Measurements from ENCODE around the gene RTP3.

The RTP3 gene

DNA sequence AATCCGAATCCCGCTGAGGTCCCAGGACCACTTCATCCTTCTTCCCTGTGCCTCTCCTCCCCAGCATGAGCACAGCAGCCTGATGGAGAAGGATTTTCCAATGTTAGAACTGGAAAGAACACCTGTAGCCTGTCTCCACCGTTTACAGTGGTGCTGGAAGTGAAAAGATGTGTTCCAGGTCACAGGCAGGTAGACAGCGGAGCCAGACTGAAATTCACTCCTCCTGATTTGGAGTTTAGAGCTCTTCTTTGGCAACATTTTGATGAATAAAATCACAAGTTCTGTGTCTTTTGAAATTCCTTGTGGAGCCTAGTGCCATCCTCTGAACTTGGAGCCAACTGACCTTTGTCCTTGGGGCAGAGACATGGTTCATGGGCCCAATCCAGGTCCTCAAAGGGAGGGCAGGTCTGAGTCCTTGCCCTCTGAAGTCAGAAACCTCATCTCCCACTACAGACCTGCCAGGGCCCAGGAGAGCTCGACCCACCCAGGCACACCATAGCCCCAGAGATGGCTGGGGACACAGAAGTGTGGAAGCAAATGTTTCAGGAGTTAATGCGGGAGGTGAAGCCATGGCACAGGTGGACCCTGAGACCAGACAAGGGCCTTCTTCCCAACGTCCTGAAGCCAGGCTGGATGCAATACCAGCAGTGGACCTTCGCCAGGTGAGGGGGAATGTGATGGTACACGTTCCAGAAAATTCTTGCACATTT is at the start of gene RTP3:
TSS of gene RTP3 (plus strand) at position 421 of the 710 bp plus-strand sequence. CDS start at position 508, 87 bp downstream.
- DNase-seq: no peak

DNA sequence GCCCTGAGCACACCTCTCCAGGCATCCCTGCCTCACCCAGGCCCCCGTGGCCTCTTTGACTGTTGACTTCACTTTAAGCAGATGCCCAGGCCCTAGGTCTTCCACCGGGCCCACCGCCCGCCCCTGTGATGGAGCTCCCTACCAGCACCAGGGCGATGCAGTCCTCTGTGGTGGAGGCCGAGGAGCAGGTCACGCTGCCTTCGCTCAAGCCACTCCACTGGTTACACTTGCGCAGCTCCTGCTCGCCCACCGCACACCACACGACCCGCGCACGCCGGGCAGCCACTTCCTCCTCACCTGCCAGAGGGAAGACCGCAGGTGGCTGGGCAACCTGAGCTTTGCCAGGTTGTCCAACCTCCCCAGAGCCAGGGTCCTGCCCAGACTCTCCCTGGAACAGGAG is 49.1 kb upstream of the RTP3 start:
- no peak for DNase-seq

DNA sequence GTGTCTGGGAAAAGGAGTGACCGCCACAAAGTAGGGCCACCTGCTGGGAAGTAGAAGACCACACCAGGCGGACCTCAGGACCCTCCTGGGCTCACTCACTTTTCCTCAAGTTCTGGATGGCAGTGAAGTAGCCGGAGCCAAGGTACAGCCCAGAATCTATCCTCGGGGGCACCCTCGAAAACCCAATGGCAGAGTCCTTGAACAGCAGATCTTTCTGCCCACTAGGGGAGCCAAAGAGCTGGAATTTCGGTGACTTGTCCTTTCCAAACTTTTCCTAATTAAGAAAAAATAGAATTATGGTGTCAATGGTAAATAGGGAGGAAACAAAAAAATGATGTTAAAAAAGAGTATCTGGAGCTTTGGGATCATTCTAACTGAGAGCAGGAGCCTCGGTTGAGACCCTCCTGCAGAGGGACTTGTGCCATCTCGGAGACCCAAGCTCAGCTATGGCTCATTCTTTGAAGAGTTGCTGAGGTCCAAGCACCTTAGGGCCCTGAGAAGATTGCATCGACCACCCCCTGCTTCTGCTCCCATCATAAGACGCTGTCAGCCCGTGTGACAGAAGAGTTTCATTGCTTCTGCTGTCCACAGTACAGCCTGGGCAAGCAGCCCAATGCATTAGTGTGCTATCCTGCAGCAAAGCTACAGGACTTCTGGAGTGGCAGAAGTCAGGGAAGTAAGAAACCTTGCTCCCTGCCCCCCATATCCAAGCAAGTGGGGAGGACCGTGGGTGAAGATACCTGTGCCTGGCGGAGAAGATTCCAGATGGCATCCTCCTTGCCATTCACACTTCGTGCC is 47.8 kb upstream of the RTP3 start:
- peak; percentile 5 for DNase-seq

DNA sequence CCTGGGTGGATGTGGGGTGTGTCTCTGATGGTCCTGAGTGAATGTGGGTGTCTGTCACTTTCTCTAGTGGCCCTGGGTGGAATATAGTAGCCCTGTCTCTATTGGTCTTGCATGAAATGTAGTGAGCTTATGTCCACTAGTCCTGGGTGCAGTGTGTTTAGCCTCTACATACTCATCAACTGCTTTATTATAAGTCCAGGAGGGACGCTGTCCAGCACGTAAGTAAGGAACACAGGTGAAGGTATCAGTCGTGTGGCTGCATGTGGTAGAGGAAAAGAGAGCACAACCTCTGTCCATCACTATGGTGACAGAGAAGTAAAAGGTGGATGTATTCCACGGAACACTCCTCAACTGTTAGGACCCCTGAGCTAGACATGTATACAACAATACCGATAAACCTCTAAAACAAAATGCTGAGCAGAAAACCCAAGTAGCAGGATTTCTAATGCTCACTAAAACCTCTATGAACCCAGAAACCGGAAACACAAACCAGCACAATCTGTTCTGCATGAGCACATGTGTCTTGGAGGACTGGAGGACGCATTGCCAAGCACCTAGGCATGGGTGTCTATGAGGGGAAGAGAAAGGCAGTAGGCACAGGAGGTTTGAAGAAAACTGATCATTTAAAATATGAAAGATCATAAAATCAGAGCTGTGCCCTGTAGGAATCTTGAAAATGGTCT is 44.1 kb upstream of the RTP3 start:
- DNase-seq: no peak

DNA sequence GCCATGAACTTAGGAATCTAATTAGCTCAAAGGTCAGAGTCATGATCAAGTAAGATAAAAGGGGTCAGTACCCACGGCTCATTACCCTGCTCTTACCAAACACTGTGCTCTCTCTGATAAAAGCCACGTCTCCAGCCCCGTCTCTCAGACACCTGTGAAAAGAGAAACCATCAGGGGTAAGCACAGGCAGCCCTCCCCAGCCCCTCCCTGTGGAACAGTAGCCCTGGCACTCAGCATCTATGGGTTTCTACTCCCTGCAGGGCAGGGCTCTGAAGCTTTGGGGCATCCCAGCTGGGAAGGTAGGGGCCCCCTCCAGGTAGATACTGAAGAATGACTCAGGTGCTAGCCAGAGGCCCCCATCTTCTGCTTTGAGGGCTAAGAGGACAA is 43.6 kb upstream of the RTP3 start:
- no peak for DNase-seq

DNA sequence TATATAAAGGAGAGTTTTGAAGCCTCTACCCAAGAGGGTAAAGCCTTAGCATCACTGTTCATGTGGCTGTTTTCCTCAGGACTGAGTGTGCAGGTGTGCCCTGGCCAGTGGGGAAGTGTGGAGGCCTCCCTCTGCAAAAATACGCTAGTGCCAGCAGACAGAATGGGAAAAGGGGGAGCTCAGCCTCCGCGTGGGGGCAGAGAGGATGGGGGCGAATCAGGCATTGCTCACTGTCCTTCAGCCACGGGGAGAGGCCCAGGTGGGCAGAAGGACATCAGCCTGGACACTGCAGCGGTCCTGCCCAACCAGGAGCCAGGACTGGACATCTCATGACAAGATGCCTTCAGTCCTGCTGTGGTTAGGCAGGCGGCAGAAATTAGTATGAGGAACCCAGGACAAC is 43.2 kb upstream of the RTP3 start:
- DNase-seq: no peak

DNA sequence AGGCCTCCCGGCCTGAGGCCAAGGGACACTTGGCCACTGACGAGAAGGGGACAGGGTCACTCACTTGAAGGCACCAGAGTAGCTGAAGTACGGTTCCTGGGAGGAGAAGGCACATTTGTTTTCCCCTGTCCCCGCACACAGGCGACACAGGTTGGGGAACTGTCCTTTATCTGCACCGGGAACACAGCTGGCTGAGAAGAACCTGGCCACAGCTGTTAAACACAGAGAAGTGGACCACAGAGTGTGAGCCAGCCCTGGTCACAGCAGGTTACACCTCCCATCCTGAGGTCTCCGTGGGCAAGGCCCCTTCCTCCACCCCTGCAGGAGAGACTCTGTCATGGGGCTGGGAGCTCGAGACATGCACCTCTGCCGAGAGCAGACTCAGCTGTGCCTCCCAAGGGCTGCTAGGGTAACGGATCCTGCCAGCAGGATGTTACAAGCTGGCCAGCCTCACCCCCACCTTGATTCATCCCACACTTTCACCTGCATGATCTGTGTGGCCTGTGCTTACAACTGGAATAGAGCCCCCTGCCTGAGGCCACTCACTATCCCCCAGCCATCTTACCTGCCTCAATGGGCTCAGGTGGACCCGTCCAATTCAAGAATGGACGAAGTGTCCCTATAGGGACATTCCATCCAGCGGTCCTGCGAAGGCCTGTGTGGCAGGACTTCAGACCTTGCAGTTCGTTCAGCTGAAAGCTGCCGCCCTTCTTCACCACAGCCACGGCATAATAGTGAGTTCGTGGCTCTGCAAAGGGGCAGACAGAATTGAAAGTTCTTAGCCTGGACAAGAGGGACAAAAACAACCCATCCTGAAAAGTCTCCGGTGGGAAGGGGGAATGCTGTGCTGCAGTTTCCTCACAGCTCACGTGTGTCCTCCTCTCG is 42.3 kb upstream of the RTP3 start:
- no peak for DNase-seq

DNA sequence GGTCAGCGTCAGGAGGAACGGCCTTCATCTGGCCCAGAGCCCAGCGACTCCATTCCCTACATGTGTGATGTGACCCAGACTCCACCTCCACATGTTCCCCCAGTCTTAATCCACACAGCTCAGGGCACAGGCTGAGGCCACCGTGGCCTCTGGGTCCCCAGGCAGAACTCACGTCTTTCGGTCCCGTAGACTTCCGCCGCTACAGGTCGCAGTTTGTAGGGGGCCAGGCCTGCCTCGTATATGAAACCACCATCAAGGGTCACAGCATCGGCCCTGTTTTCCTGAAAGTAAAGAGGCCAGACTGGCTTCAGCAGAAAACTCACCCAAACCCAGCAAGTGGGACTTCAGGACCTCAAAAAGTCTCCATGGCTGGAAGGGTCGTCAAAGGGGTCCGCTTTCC is 41.7 kb upstream of the RTP3 start:
- DNase-seq: no peak

DNA sequence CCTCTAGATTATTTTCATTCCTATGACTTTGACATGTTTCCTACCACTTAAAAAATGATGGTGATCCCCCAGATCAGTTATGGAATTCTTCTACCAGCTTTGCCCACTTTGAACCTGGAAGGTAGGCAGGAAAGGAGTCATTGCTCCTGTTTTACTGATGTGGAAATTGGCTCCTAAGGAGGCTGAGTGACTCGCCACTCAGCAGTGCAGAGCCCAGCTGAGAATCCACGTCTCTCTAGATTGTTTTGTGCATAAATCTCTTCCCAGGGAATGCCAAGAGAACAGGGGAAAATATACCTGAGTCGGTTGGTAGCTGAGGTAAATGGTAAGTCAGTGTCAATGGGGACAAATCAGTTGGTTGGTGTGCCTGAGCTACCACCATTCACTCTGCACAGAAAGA is 37.7 kb upstream of the RTP3 start:
- DNase-seq: no peak

DNA sequence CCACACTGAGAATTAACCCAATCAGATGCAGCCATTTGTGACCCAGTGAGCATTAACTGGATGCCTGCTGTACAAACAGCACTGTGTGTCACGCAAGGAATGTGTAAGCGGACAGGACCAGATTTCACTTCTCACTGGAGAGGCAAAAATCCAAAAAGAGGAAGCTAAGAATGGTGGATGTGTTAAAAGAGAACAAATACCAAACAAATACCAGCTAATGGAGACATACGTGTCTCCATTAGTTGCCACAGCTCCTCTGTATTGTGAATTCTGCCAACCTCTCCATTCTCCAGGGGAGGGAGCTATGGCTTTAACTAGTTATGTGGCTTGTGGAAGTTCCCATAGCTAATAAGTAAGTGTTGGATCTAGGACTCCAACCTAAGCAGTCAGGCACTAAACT is 35.7 kb upstream of the RTP3 start:
- DNase-seq: no peak

DNA sequence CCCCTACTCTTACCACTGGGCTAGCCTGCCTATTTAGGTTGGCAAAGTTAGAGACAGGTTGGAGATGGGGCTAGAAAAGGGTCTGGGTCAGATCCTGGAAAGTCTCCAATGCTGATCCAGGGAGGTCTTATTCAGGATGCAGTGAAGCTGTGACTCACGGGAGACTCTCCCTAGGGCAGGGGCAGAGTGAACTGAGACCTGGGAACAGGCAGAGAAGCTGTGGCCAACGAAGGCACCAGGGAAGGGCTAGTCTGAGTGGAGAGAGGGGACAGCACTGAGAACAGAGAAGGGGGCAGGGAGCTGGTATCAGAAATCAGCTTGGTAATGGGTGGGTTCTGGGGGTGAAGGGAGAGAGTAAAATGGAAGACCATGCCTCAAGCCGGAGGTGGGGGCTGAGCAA is 35.3 kb upstream of the RTP3 start:
- no peak for DNase-seq

DNA sequence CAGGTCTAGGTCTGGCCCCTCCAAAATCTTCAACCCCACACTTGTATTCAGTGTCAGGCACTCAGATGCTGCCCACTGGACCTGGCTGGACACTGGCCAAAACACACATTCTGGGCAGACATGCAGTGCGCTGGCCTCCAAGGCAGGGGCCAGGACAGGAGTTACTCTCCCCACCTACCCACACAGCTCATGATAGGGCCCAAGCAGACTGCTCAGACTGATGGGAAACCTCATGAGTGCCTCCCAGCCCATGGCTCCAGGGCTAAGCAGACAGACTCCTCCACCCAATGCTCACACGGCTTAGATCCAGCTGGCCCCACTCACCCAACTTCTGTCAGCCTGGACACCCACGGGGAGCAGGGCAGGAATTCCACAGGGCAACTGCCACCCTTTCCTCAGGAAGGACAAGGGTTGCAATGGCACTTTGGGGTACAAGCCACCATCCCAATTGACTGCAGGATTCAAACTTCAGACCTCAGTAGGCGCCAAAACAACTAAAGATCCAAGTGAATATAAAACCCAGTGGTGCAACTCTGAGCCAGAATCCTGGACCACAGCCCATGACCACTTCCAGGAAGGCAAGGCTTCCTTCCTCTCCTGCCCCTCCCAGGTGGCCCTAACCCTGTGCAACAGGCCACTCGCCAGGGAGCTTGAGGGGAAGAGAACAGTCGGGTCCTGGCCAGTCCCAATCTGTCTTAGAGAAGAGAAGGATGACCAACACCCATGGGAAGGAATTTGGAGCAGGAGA is 34.5 kb upstream of the RTP3 start:
- no peak for DNase-seq

DNA sequence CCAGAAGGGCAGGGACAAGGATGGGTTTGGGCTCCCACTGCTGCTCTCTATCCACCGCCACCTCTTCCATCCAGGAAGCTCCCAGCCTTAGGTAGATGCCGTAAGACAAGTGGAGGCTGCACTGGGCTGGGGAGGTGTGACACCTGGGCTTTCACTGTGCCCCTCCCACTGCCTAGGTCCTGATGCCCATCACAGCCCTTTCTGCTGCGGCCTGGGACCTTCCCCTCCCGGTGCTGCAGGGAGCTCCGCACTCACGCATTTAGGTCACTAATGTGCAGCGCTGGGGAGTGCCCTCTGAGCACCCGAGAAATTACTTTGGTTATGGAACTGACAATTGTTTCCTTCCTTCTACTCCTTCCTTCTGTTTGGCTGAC is 33.9 kb upstream of the RTP3 start:
- no peak for DNase-seq

DNA sequence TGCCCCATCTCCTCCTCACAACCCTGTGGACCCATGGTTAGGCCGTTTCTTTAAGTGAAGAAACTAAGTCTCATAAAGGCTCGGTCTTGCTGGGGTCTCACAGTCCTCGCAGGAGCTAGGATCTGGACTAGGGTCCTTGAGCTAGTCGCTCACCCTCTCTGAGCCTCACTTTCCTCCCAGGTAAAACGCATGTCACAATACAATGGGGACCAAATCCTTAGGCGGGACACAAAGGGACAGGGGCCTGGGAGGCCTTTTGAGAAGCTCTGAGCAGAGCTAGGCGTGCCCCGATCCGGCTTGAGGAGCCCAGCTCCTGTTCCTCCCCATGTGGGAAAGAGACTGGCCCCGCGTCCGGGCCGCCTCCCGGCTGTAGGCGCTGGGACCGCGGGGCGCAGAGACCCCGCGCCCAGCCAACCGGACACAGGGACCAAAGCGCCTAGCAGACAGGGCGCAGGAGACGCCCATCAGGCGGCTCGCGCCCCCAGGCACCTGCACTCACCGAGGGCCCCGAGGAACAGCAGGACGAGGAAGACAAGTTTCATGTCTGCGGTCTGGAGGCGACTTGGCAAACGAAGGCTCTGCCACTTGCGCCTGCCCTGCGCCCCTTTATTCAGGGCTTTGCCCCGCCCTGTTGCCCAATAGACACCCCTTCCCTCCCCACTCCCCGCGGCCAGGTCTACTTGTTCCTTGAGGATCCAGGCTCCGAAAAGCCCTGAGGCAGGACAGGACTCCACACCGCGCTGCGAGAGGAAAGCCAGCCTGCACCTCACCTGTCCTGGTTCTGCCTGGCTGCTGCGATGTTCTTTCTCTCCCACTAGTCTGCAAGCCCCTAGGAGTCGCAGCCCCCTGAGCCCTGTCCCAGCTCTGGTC is 33.2 kb upstream of the RTP3 start, which contains the start of gene LTF:
TSS of gene LTF (minus strand) at position 580 of the 870 bp plus-strand sequence. CDS start at position 542, 38 bp downstream.
- no peak for DNase-seq

DNA sequence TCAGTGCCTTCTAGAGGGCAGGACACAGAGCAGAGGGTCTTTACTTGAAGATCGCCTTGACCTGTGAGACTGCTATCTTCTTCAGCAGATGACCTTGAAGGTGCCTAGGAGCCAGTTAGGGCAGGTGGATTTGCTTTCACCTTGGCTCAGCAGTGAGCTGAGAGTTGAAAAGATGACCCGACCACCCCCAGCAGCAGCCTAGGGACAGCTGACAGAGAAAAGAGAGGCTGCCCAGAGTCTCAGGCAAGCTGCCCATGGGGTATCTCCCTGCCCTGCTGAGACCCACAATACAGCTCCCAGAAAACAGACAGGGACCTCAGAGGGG is 32.6 kb upstream of the RTP3 start:
- no peak for DNase-seq

DNA sequence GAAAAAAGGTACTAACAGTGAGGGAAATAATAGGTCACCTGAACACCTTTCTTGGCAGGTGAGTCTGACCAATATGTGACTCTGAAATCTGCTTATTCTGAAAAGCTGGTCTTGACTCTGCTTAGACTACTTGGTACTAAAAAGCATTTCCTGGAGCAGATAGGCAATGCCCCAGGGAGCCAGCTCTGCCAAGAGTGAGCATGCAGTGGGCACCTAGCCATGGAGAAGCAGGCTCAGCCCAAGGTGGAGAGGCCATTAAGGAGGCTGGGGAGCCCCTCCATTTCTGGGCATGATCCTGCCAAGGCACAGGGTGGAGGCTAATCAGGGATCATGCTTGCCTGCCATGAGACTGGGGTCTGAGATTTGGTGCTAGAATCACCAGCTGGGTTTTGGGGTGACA is 31.5 kb upstream of the RTP3 start:
- no peak for DNase-seq

DNA sequence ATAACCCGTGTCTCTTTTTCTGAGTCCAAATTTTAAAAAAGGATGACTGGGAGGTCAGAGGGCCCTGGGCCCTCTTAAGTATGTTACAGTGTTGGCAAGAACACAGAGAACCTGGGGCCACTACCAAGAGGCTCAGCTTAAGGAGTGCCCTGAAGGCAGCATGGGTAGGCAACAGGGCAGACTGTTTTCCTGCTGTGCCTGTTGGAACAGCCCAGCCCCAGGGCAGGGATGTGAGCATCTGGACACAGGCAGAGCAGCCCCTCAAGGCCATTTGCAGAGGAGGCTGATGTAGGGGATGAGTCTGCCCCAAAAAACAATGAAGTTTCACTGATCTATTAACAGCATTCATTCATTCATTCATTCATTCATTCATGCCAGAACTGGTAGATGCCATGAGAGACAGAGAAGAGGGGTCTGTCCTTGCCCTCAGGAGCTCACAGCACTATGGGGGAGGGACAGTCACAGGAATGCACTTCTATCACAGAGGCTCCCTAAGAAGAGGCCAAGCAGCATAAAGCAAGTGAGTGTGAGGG is 30.8 kb upstream of the RTP3 start:
- no peak for DNase-seq

DNA sequence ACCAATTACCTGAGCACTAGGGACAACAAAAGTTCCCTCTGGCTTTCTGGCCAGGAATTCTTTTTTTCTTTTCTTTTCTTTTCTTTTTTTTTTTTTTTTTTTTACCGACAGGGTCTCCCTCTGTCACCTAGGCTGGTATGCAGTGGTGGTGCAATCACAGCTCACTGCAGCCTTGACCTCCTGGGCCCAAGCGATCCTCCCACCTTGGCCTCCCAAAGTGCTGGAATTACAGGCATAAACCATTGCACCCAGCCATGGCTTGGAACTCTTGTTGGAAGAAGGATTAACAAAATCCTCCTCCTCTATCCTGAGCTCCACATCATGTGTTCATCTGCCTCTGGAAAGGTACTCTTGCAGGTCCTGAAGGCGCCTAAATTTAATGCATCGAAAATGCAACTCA is 30.2 kb upstream of the RTP3 start:
- DNase-seq: no peak

DNA sequence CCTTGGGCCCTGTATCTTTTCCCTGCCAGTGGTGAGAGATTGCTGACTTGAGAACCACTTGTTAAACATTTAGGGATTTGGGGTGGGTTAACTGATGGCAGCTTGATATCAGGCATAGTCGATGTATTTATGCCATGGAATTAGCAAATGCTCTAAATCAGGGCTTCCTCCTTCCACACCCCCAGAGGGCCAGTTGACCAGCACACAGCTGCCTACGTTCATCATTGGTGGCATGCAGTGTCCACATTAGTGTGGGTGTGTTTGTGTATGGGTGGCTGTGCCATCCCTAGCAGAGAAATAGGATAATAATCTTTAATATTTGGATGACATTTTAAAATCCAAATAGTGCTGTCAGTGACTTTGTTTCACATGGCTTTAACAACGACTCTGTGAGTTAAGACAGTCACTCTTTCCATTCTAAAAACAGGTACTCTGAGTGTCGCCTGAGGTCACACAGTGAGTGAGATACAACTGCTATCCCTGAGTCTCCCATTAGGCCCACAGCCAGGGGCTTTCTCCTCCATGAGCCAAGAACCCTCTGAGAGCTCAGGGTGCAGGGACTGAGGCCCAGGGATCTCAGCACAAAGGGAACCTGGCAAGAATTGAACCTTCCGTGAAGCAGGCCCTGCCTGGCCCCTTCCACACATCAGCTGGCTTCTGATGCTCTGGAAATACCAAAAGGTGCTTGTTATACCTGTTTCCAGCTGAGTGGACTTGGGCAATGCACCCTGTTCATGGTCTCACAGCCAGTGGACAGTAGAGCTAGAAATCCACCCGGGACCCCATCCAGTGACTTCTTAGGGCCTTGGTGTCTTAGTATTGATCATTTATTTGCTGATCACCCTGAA is 28.8 kb upstream of the RTP3 start:
- no peak for DNase-seq

Measured in fibroblast of skin of right biceps (primary cell).